ENCODE measurements around the gene FKBP1A. TPM values are rescaled to one million over a fixed set of nuclear protein-coding genes. Genes with fewer than 3 reads are reported as not detected.
A peak's percentile ranks its signal among the peaks of the same experiment; 100 is the strongest.

Gene FKBP1A
- total RNA-seq, 2 experiments from 2014 or later = 259 to 282 TPM

DNA sequence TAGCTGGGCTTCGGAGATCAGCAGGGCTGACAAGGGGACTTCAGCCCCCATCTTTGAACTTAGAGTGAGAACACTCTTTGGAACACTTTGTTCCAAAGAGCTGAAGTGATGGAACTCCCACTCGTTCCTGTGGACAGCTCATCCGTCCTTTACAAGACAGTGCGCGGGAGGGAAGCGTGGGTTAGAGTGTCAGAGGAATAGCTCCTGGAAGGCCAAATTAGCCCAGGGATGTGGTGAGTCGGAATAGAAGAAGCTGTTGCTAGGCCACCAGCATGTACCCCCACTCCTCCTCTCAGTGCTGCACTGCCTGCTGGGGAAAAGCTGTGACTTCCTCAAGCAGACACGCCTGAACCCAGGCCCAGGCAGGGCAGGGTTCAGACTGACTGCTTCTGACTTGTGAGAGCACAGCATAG lies 65.6 kb downstream of the FKBP1A start:
- Mint-ChIP-seq H3K27me3 (no peaks in the 10 kb centered on the region), H3K9me3 (no peaks in the 10 kb centered on the region), H3K36me3 (ENCODE audit: low read depth) (peaks cover 22% of the 10 kb centered on the region), H3K27ac (no peak overlapping the region), H3K4me1 (ENCODE audit: low read depth) (peaks cover 26% of the 10 kb centered on the region), H3K4me3 (no peak overlapping the region)
- DNase-seq = peak; percentile 26
- CTCF ChIA-PET = interaction anchor here (0.9 to 3.1 kb wide), 5 partner anchors 14 to 201 kb away, joined by 3 to 9 read pairs (median 3); no protein-coding TSS in a partner anchor
- intact Hi-C loops (cut with micrococcal nuclease) = loop anchor here (5.0 kb wide), 3 partner anchors 35 to 65 kb away; partner anchors contain the start of gene FKBP1A
- no peak for ATAC-seq
- POLR2A ChIA-PET = interaction anchor here (0.7 to 1.5 kb wide), 6 partner anchors 18 to 1329 kb away, joined by 3 to 4 read pairs (median 3); no protein-coding TSS in a partner anchor
- TF ChIP-seq, protein P1, sequence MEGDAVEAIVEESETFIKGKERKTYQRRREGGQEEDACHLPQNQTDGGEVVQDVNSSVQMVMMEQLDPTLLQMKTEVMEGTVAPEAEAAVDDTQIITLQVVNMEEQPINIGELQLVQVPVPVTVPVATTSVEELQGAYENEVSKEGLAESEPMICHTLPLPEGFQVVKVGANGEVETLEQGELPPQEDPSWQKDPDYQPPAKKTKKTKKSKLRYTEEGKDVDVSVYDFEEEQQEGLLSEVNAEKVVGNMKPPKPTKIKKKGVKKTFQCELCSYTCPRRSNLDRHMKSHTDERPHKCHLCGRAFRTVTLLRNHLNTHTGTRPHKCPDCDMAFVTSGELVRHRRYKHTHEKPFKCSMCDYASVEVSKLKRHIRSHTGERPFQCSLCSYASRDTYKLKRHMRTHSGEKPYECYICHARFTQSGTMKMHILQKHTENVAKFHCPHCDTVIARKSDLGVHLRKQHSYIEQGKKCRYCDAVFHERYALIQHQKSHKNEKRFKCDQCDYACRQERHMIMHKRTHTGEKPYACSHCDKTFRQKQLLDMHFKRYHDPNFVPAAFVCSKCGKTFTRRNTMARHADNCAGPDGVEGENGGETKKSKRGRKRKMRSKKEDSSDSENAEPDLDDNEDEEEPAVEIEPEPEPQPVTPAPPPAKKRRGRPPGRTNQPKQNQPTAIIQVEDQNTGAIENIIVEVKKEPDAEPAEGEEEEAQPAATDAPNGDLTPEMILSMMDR (IDR thresholded peaks at IDR 0.05) = no peak

DNA sequence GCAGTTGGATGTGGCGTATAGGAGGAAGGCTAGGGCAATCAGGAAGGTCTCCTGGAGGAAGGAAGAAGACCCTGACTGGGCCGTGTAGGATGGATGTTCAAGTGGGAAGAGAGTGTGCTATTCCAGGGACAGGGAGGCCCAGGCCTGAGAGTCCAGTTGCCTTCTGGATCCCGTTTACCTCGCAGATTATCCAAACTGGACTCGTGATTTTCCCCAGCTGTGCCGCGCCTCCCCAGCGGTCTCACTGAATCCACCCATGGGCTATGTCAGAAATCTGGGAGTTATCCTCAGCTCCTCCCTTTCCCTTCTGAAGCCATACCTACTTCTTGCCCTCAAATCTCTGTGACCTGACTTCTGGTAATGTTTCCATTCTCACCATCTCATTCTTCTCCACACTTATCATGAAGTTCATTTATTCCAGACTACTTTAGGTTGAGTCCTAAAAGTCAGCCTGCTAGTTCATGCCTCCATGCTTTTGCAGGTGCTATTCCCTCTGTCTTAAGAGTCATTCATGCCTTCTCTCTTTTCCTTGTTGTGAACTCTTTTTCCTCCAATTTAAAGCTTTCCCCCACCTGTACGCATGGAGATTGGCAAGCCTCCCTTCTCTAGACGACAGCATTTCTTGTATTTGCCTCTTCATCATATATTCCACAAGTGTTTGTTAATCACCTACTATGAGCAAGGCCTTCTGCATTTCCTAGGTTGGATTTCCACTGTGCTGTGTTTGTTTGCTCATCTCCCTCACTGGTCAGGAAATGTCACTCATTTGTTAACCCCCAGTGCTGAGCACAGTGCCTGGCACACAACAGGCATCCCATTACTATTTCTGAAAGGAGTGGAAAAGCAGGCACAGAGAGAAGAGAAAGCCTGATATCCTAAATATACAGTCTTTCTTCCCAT lies 66.6 kb downstream of the FKBP1A start:
- ChIA-PET CTCF (interaction anchor here (0.9 to 5.0 kb wide), 4 partner anchors 13 to 61 kb away, joined by 3 to 36 read pairs (median 6); no protein-coding TSS in a partner anchor), POLR2A (interaction anchor here (0.6 to 2.3 kb wide), 16 partner anchors 10 to 522 kb away, joined by 3 to 11 read pairs (median 4); no protein-coding TSS in a partner anchor)
- Mint-ChIP-seq H3K9me3 (no peaks in the 10 kb centered on the region), H3K27ac (no peak overlapping the region), H3K4me1 (ENCODE audit: low read depth) (peaks cover 25% of the 10 kb centered on the region), H3K27me3 (no peaks in the 10 kb centered on the region), H3K4me3 (no peak overlapping the region), H3K36me3 (ENCODE audit: low read depth) (peaks cover 16% of the 10 kb centered on the region)
- TF ChIP-seq, protein P1 (IDR thresholded peaks at IDR 0.05) = no peak
- intact Hi-C loops (cut with micrococcal nuclease) = loop anchor here (5.0 kb wide), 3 partner anchors 36 to 66 kb away; partner anchors contain the start of gene FKBP1A
- ATAC-seq (no peak), DNase-seq (no peak)

DNA sequence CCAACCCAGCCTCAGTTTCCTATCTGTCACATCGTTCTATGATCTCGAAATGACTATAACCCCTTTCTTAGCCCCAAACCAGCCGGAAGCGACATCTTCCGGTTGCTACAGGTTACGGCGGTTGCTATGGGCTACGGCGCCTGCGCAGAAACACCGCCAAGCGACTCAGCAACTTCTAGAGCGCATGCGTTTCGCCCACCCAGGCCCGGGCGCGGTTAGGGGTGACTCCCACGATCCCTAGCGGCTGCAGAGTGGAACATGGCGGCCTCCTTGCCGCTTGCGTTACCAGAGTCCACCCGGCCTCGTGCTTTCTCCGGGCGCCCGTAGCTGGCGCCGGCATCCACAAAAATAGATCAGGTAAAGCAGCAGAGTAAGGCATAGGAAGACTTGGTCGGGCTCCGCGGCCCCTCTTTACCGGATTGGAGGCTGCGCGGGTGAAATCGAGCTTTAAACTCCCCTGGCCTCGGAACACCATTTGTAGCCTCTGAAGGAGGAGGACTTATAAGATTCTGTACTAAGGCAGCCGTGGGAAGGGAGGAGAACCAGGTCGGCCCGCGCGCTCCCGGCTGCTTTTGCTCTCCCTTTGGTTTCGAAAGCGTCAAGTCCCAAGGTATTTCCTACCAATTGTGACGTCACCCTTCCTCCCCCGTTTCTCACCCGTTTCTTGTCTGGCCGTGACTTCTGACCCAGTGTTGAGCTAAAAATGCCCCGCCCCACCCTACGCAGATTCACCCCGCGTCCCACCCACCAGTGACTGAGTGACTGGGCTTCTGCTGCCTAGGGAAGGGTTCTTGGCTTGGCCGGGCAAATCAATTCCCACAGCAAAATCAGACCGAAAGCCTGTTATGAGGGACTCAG lies 67.5 kb downstream of the FKBP1A start:
- intact Hi-C loops (cut with micrococcal nuclease) = loop anchor here (5.0 kb wide), 3 partner anchors 37 to 67 kb away; partner anchors contain the start of gene FKBP1A
- TF ChIP-seq, protein P1 (IDR thresholded peaks at IDR 0.05) = no peak
- no peaks in the 10 kb centered on the region for H3K27me3 Mint-ChIP-seq
- ATAC-seq = peak; percentile 86
- ChIA-PET POLR2A (interaction anchor here (0.7 to 2.3 kb wide), 17 partner anchors 11 to 409 kb away, joined by 3 to 11 read pairs (median 4); no protein-coding TSS in a partner anchor), CTCF (interaction anchor here (0.9 to 5.0 kb wide), 3 partner anchors 13 to 62 kb away, joined by 3 to 36 read pairs (median 4); no protein-coding TSS in a partner anchor)
- no peak overlapping the region for H3K4me3 Mint-ChIP-seq
- H3K36me3 Mint-ChIP-seq (ENCODE audit: low read depth) = peaks cover 11% of the 10 kb centered on the region
- DNase-seq = peak; percentile 99
- no peak overlapping the region for H3K27ac Mint-ChIP-seq
- H3K9me3 Mint-ChIP-seq = no peaks in the 10 kb centered on the region
- peaks cover 18% of the 10 kb centered on the region for H3K4me1 Mint-ChIP-seq (ENCODE audit: low read depth)

DNA sequence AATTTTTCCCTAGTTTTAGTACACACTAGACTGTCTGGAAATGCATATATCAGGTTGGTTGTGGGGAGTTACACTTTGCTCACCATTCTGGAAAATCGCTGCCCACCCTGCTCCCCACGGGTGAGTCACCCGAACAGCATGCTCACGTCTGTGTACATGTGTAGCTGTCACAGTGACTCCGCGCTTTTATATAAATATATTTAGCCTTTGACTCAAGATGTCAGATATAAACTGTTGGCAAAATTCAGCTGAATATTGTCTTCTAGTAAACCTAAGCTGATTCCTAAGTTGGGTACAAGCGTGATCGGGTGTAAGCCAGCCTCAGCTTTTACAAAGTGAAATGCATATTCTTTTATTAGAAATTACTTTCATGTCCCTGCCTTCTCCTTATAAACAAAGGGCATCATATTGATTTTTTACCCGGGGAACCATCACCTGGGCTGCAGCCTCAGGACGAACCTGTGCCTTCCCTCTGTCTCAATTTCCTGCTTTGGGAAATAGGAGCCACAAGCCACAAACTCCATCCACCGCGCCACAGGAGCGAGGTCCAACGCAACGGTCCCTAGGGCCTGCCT lies 68.2 kb downstream of the FKBP1A start:
- TF ChIP-seq, protein P1 (IDR thresholded peaks at IDR 0.05) = no peak
- intact Hi-C loops (cut with micrococcal nuclease) = loop anchor here (5.0 kb wide), 3 partner anchors 38 to 68 kb away; partner anchors contain the start of gene FKBP1A
- ChIA-PET CTCF (interaction anchor here (0.9 to 5.0 kb wide), 5 partner anchors 10 to 113 kb away, joined by 3 to 36 read pairs (median 7); no protein-coding TSS in a partner anchor), POLR2A (interaction anchor here (0.6 to 2.3 kb wide), 8 partner anchors 11 to 179 kb away, joined by 3 to 11 read pairs (median 3); no protein-coding TSS in a partner anchor)
- ATAC-seq (peak; percentile 14), DNase-seq (peak; percentile 65)
- Mint-ChIP-seq H3K27me3 (no peaks in the 10 kb centered on the region), H3K9me3 (no peaks in the 10 kb centered on the region), H3K36me3 (ENCODE audit: low read depth) (peaks cover 7% of the 10 kb centered on the region), H3K27ac (no peak overlapping the region), H3K4me1 (ENCODE audit: low read depth) (peaks cover 11% of the 10 kb centered on the region), H3K4me3 (no peak overlapping the region)

Data from activated CD8-positive, alpha-beta T cell treated with anti-CD3 and anti-CD28 coated beads for 36 hours (primary cell).